Body of pancreas (tissue), 4 donors: Measurements from ENCODE around the gene APC2.

Experiments
- CTCF ChIP-seq, 7 experiments: fragments of 450-650 bp in 4 of 7; fragments of 200-600 bp in 3 of 7; sonication (generic) in 3 of 7; IDR thresholded peaks; one replicate each; pipeline ENCODE4 v1.5.1; 2016 to 2019; ENCODE audit warnings: antibody characterized with exemption in 7 of 7
- POLR2A ChIP-seq, 3 donors: fragments of 450-650 bp; IDR thresholded peaks; one replicate each; pipeline ENCODE4 v1.6.1; 2016; ENCODE audit warnings: antibody characterized with exemption in 3 of 3, mild to moderate bottlenecking in 2 of 3

- TF ChIP-seq CTCF (IDR thresholded peaks at IDR 0.05) (no peak), POLR2A (IDR thresholded peaks at IDR 0.05) (no peak)
These were observed 8.0 kb downstream of the APC2 start for GRCh38 chr19:1457892-1458291.
